ENCODE data around the gene SMCO1. TPM values are rescaled to one million over a fixed set of nuclear protein-coding genes. Genes with fewer than 3 reads are reported as not detected.

SMCO1 gene
- not detected in 2 replicates for total RNA-seq

GRCh38 chr3:196514913-196515621, at the start of gene SMCO1:
TSS of gene SMCO1 (minus strand) at chr3:196515346. CDS start at chr3:196515209, 137 bp downstream.

GRCh38 chr3:196503196-196504076, 11.7 kb downstream of the SMCO1 start, which contains the start of gene RNF168:
TSS of gene RNF168 (minus strand) at chr3:196503768. CDS start at chr3:196503173, 595 bp downstream.

Small RNA genes within 50 kb of the gene (small RNA-seq; reads per million reads assigned to genes)
- gene RPS29P3, result not detected

Other genes starting within 250 kb of the SMCO1 start
- 90.0 and 93.2 TPM in 2 replicates for gene PCYT1A, start 227.6 kb downstream of the SMCO1 start, total RNA-seq
- 11.5 and 18.6 TPM in 2 replicates for gene DYNLT2B, start 197.1 kb downstream of the SMCO1 start, total RNA-seq
- not detected in 2 replicates for gene TM4SF19, start 177.0 kb downstream of the SMCO1 start, total RNA-seq
- 29.3 and 34.9 TPM in 2 replicates for gene UBXN7, start 82.9 kb downstream of the SMCO1 start, total RNA-seq
- gene RNF168, start 11.6 kb downstream of the SMCO1 start, total RNA-seq, result 20.8 and 25.0 TPM in 2 replicates
- gene WDR53, start 53.2 kb upstream of the SMCO1 start, total RNA-seq, result 5.5 and 6.7 TPM in 2 replicates
- gene FBXO45, start 53.3 kb upstream of the SMCO1 start, total RNA-seq, result 10.6 and 11.2 TPM in 2 replicates
- gene NRROS, start 124.3 kb upstream of the SMCO1 start, total RNA-seq, result 1.4 and 1.5 TPM in 2 replicates
- 3.5 and 4.6 TPM in 2 replicates for gene CEP19, start 196.9 kb upstream of the SMCO1 start, total RNA-seq
- gene PIGX, start 197.0 kb upstream of the SMCO1 start, total RNA-seq, result 36.8 and 39.2 TPM in 2 replicates
- 38.0 and 40.1 TPM in 2 replicates for gene PAK2, start 224.5 kb upstream of the SMCO1 start, total RNA-seq

Data from articular chondrocyte of knee joint (primary cell).